Measurements from ENCODE around the gene FSTL3.

The FSTL3 gene

DNA sequence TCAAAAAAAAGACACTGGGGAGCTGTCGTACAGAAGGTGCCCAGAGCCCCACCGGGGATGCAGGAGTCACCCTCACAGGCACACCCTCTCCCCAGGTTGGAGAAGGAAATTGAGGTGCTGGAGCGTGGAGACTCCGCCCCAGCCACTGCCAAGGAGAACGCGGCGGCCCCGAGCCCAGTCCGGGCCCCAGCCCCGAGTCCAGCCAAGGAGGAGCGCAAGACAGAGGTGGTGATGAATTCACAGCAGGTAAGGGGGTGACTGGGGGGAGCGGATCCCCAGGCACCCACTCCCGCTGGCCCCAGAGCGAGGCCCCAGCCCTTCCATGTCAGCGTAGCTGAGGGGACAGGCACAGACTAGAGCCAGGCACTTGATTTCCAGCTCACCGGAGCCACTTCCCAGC is 54.8 kb downstream of the FSTL3 start:
- DNase-seq = no peak
- TF ChIP-seq POLR2A (IDR thresholded peaks at IDR 0.05; ENCODE audit: low read length) = no peak
- TF ChIP-seq GATA1 (IDR thresholded peaks at IDR 0.05; ENCODE audit: low read depth, low read length) = no peak

GRCh38 chr19:732148-733069 is 56.2 kb downstream of the FSTL3 start:
- no peak for DNase-seq
- TF ChIP-seq GATA1 (IDR thresholded peaks at IDR 0.05; ENCODE audit: low read depth, low read length) (no peak), POLR2A (IDR thresholded peaks at IDR 0.05; ENCODE audit: low read length) (no peak)

Data from erythroblast (primary cell).